ENCODE measurements around the gene RNH1. TPM values are rescaled to one million over a fixed set of nuclear protein-coding genes. Genes with fewer than 3 reads are reported as not detected.

Gene RNH1
- total RNA-seq, 2 donors from 2014 or later, result 97.8 to 153 TPM

GRCh38 chr11:475941-476340 lies 31.1 kb downstream of the RNH1 start:
- no peak overlapping the region for H3K27ac ChIP-seq
- H3K9me3 ChIP-seq, result no peaks in the 10 kb centered on the region
- intact Hi-C loops (cut with DNase I), result no loop called here
- no peaks in the 10 kb centered on the region for H3K4me1 ChIP-seq
- no peak for TF ChIP-seq CTCF (IDR thresholded peaks at IDR 0.05)
- TF ChIP-seq POLR2A (IDR thresholded peaks at IDR 0.05), result no peak
- WGBS, 2 donors, result 96 to 97% methylated on average over 8 to 9 of the region's 9 CpGs
- ATAC-seq (no peak), DNase-seq (no peak)
- no peak overlapping the region for H3K4me3 ChIP-seq
- H3K36me3 ChIP-seq (replicated peaks in 1 of 2; ENCODE audit: insufficient read depth in 1 of 2, low read depth in 2 of 2), result no peaks in the 10 kb centered on the region
- H3K27me3 ChIP-seq, result no peaks in the 10 kb centered on the region

GRCh38 chr11:474914-475506 lies 32.0 kb downstream of the RNH1 start:
- Histone ChIP-seq H3K4me3 (no peak overlapping the region), H3K36me3 (replicated peaks in 1 of 2; ENCODE audit: insufficient read depth in 1 of 2, low read depth in 2 of 2) (no peaks in the 10 kb centered on the region), H3K27ac (no peak overlapping the region), H3K27me3 (no peaks in the 10 kb centered on the region), H3K9me3 (no peaks in the 10 kb centered on the region), H3K4me1 (peaks cover 3% of the 10 kb centered on the region)
- DNase-seq, result no peak
- intact Hi-C loops (cut with DNase I), result no loop called here
- TF ChIP-seq CTCF (IDR thresholded peaks at IDR 0.05), result no peak
- TF ChIP-seq POLR2A (IDR thresholded peaks at IDR 0.05), result no peak
- no peak for ATAC-seq
- 88 to 92% methylated on average over 48 of the region's 48 CpGs for WGBS, 2 donors

- Histone ChIP-seq H3K27me3 (no peaks in the 10 kb centered on the region), H3K27ac (no peak overlapping the region), H3K4me3 (no peak overlapping the region), H3K36me3 (replicated peaks in 1 of 2; ENCODE audit: insufficient read depth in 1 of 2, low read depth in 2 of 2) (no peaks in the 10 kb centered on the region), H3K9me3 (no peaks in the 10 kb centered on the region), H3K4me1 (peaks cover 5% of the 10 kb centered on the region)
- intact Hi-C loops (cut with DNase I), result no loop called here
- ATAC-seq (no peak), DNase-seq (no peak)
- TF ChIP-seq POLR2A (IDR thresholded peaks at IDR 0.05) (no peak), CTCF (IDR thresholded peaks at IDR 0.05) (no peak)
- 89 to 93% methylated on average over 22 of the region's 22 CpGs for WGBS, 2 donors
These were observed 32.9 kb downstream of the RNH1 start for GRCh38 chr11:473962-474785.

- no peak overlapping the region for H3K27ac ChIP-seq
- DNase-seq, result no peak
- H3K36me3 ChIP-seq (replicated peaks in 1 of 2; ENCODE audit: insufficient read depth in 1 of 2, low read depth in 2 of 2), result no peaks in the 10 kb centered on the region
- H3K4me1 ChIP-seq, result peaks cover 5% of the 10 kb centered on the region
- TF ChIP-seq POLR2A (IDR thresholded peaks at IDR 0.05) (no peak), CTCF (IDR thresholded peaks at IDR 0.05) (no peak)
- H3K27me3 ChIP-seq, result no peaks in the 10 kb centered on the region
- no peaks in the 10 kb centered on the region for H3K9me3 ChIP-seq
- intact Hi-C loops (cut with DNase I), result no loop called here
- WGBS, 2 donors, result 93 to 95% methylated on average over 13 to 19 of the region's 19 CpGs
- H3K4me3 ChIP-seq, result no peak overlapping the region
- ATAC-seq, result no peak
These were observed 33.6 kb downstream of the RNH1 start for GRCh38 chr11:473415-473814.

Measured in body of pancreas (tissue), 4 donors.